SK-N-SH treated with all-trans-retinoic acid at 6 μM for 48 hours (cell line): ENCODE measurements around the gene KLF11.
A peak's percentile ranks its signal among the peaks of the same experiment; 100 is the strongest.

Source experiments
- ATAC-seq: fragments of 200-7000 bp; cut with Tn5 transposase; 3 replicates; pipeline ENCODE4 v1.9.1; 2020; ENCODE audit warnings: mild to moderate bottlenecking, moderate library complexity
- ARNTL ChIP-seq: fragments of 450-650 bp; formaldehyde crosslinking; IDR thresholded peaks from 2 replicates; pipeline ENCODE4 v1.5.0; 2020; ENCODE audit warnings: low read depth, mild to moderate bottlenecking, moderate library complexity, borderline replicate concordance
- BACH2 ChIP-seq: fragments of 250-450 bp; sonication (Bioruptor Pico); IDR thresholded peaks from 2 replicates; pipeline ENCODE4 v1.9.0; 2021; ENCODE audit warnings: mild to moderate bottlenecking, borderline replicate concordance
- CSDC2 ChIP-seq: fragments of 250-450 bp; sonication (Bioruptor Pico); IDR thresholded peaks from 2 replicates; pipeline ENCODE4 v1.5.0; 2020; ENCODE audit warnings: mild to moderate bottlenecking, moderate library complexity
- ESRRG ChIP-seq: fragments of 250-450 bp; sonication (Bioruptor Pico); IDR thresholded peaks from 2 replicates; pipeline ENCODE4 v1.6.1; 2021; ENCODE audit warnings: mild to moderate bottlenecking
- GLIS3 ChIP-seq: fragments of 250-450 bp; sonication (Bioruptor Pico); IDR thresholded peaks from 2 replicates; pipeline ENCODE4 v1.5.0; 2020; ENCODE audit warnings: mild to moderate bottlenecking, moderate library complexity
- ISL1 ChIP-seq: fragments of 250-450 bp; sonication (Bioruptor Pico); IDR thresholded peaks from 2 replicates; pipeline ENCODE4 v2.1.2; 2022; ENCODE audit warnings: mild to moderate bottlenecking, moderate library complexity
- PPARA ChIP-seq: fragments of 250-450 bp; sonication (Bioruptor Pico); IDR thresholded peaks from 2 replicates; pipeline ENCODE4 v1.5.0; 2020; ENCODE audit warnings: mild to moderate bottlenecking, borderline replicate concordance
- RARB ChIP-seq: fragments of 250-450 bp; sonication (Bioruptor Pico); IDR thresholded peaks from 2 replicates; pipeline ENCODE4 v1.8.0; 2021; ENCODE audit warnings: mild to moderate bottlenecking, moderate library complexity
- SNAI2 ChIP-seq: fragments of 250-450 bp; sonication (Bioruptor Pico); IDR thresholded peaks from 2 replicates; pipeline ENCODE4 v1.5.0; 2020; ENCODE audit warnings: mild to moderate bottlenecking, moderate library complexity
- TCF4 ChIP-seq: fragments of 250-450 bp; sonication (Bioruptor Pico); IDR thresholded peaks from 2 replicates; pipeline ENCODE4 v1.8.0; 2021; ENCODE audit warnings: mild to moderate bottlenecking, moderate library complexity, borderline replicate concordance
- TOX ChIP-seq: fragments of 250-450 bp; sonication (Bioruptor Pico); IDR thresholded peaks from 2 replicates; pipeline ENCODE4 v1.8.0; 2021; ENCODE audit warnings: mild to moderate bottlenecking, moderate library complexity, borderline replicate concordance
- ZC3H10 ChIP-seq: fragments of 250-450 bp; sonication (Bioruptor Pico); IDR thresholded peaks from 2 replicates; pipeline ENCODE4 v1.5.1; 2021; ENCODE audit warnings: mild to moderate bottlenecking, moderate library complexity
- ZFP3 ChIP-seq: fragments of 250-450 bp; sonication (Bioruptor Pico); IDR thresholded peaks from 2 replicates; pipeline ENCODE4 v1.5.0; 2020; ENCODE audit warnings: mild to moderate bottlenecking, moderate library complexity
- ZFP30 ChIP-seq: fragments of 450-650 bp; formaldehyde crosslinking; IDR thresholded peaks from 2 replicates; pipeline ENCODE4 v1.5.0; 2022; ENCODE audit warnings: mild to moderate bottlenecking, moderate library complexity
- ZNF565 ChIP-seq: fragments of 450-650 bp; formaldehyde crosslinking; conservative IDR thresholded peaks from 2 replicates; pipeline ENCODE4 v1.5.0; 2020; ENCODE audit warnings: low read depth, mild to moderate bottlenecking, moderate library complexity
- ZNF70 ChIP-seq: fragments of 450-650 bp; formaldehyde crosslinking; IDR thresholded peaks from 2 replicates; pipeline ENCODE4 v1.5.0; 2020; ENCODE audit warnings: mild to moderate bottlenecking, moderate library complexity
- ZNF8 ChIP-seq: fragments of 450-650 bp; formaldehyde crosslinking; IDR thresholded peaks from 2 replicates; pipeline ENCODE4 v1.5.0; 2020; ENCODE audit warnings: mild to moderate bottlenecking, moderate library complexity
- TF ChIP-seq, protein P1 (sequence below): fragments of 250-450 bp; sonication (Bioruptor Pico); IDR thresholded peaks from 2 replicates; pipeline ENCODE4 v1.5.0; 2020; ENCODE audit warnings: mild to moderate bottlenecking, moderate library complexity
- TF ChIP-seq, protein P2 (sequence below): fragments of 250-450 bp; sonication (Bioruptor Pico); IDR thresholded peaks from 2 replicates; pipeline ENCODE4 v1.8.0; 2020; ENCODE audit warnings: mild to moderate bottlenecking, moderate library complexity, borderline replicate concordance
- TF ChIP-seq, protein P3 (sequence below): fragments of 250-450 bp; sonication (Bioruptor Pico); IDR thresholded peaks from 2 replicates; pipeline ENCODE4 v1.8.0; 2021; ENCODE audit warnings: low read depth, mild to moderate bottlenecking, moderate library complexity, borderline replicate concordance
- TF ChIP-seq, protein P4 (sequence below): fragments of 250-450 bp; sonication (Bioruptor Pico); IDR thresholded peaks from 2 replicates; pipeline ENCODE4 v1.5.1; 2020; ENCODE audit warnings: low read depth, mild to moderate bottlenecking, moderate library complexity

The KLF11 gene

DNA sequence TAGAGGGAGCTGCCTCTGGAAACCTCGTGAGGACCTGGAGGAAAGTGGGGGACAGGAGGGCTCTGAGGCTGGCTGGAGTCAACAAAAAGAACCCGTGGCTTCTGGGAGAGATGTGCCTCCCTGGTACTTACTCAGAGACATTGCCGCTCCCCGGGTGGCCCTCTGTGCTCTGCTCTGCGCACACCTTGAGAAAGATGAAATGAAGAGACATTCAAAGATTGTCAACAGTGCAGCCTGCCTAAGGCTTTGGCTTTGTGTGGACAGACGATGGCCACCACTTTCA is 22.4 kb downstream of the KLF11 start (continued):
- TF ChIP-seq, protein P1, sequence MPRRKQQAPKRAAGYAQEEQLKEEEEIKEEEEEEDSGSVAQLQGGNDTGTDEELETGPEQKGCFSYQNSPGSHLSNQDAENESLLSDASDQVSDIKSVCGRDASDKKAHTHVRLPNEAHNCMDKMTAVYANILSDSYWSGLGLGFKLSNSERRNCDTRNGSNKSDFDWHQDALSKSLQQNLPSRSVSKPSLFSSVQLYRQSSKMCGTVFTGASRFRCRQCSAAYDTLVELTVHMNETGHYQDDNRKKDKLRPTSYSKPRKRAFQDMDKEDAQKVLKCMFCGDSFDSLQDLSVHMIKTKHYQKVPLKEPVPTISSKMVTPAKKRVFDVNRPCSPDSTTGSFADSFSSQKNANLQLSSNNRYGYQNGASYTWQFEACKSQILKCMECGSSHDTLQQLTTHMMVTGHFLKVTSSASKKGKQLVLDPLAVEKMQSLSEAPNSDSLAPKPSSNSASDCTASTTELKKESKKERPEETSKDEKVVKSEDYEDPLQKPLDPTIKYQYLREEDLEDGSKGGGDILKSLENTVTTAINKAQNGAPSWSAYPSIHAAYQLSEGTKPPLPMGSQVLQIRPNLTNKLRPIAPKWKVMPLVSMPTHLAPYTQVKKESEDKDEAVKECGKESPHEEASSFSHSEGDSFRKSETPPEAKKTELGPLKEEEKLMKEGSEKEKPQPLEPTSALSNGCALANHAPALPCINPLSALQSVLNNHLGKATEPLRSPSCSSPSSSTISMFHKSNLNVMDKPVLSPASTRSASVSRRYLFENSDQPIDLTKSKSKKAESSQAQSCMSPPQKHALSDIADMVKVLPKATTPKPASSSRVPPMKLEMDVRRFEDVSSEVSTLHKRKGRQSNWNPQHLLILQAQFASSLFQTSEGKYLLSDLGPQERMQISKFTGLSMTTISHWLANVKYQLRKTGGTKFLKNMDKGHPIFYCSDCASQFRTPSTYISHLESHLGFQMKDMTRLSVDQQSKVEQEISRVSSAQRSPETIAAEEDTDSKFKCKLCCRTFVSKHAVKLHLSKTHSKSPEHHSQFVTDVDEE (CRISPR knock-in tag), result no peak
- no peak for TF ChIP-seq CSDC2 (CRISPR knock-in tag)
- no peak for TF ChIP-seq PPARA (CRISPR knock-in tag)
- no peak for TF ChIP-seq ARNTL (CRISPR knock-in tag)
- TF ChIP-seq TOX, result no peak
- TF ChIP-seq ESRRG (CRISPR knock-in tag), result no peak

DNA sequence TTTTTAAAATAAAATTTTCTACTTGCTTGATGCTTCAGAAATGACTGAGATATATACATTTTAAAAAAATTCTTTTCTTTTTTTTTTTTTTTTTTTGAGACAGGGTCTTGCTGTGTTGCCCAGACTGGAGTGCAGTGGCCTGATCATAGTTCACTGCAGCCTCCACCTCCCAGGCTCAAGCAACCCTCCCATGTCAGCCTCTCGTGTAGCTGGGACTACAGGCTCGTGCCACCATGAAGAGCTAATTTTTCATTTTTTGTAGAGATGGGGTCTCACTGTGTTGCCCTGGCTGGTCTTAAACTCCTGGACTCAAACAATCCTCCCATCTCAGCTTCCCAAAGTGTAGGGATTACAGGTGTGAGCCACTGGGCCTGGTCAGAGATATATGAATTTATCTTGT is 24.0 kb downstream of the KLF11 start:
- TF ChIP-seq RARB (CRISPR knock-in tag) (no peak), ZNF70 (CRISPR knock-in tag) (no peak), GLIS3 (CRISPR knock-in tag) (no peak), ARNTL (CRISPR knock-in tag) (no peak), ZC3H10 (CRISPR knock-in tag) (no peak), PPARA (CRISPR knock-in tag) (no peak), ESRRG (CRISPR knock-in tag) (no peak), ZNF565 (CRISPR knock-in tag) (no peak), BACH2 (CRISPR knock-in tag) (no peak), TOX (no peak), ZFP3 (CRISPR knock-in tag) (no peak), SNAI2 (CRISPR knock-in tag) (no peak), ISL1 (CRISPR knock-in tag) (no peak), TCF4 (CRISPR knock-in tag) (no peak)
- TF ChIP-seq, protein P1 (CRISPR knock-in tag), result no peak
- TF ChIP-seq, protein P2, sequence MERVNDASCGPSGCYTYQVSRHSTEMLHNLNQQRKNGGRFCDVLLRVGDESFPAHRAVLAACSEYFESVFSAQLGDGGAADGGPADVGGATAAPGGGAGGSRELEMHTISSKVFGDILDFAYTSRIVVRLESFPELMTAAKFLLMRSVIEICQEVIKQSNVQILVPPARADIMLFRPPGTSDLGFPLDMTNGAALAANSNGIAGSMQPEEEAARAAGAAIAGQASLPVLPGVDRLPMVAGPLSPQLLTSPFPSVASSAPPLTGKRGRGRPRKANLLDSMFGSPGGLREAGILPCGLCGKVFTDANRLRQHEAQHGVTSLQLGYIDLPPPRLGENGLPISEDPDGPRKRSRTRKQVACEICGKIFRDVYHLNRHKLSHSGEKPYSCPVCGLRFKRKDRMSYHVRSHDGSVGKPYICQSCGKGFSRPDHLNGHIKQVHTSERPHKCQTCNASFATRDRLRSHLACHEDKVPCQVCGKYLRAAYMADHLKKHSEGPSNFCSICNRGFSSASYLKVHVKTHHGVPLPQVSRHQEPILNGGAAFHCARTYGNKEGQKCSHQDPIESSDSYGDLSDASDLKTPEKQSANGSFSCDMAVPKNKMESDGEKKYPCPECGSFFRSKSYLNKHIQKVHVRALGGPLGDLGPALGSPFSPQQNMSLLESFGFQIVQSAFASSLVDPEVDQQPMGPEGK (CRISPR knock-in tag), result no peak
- TF ChIP-seq, protein P3, sequence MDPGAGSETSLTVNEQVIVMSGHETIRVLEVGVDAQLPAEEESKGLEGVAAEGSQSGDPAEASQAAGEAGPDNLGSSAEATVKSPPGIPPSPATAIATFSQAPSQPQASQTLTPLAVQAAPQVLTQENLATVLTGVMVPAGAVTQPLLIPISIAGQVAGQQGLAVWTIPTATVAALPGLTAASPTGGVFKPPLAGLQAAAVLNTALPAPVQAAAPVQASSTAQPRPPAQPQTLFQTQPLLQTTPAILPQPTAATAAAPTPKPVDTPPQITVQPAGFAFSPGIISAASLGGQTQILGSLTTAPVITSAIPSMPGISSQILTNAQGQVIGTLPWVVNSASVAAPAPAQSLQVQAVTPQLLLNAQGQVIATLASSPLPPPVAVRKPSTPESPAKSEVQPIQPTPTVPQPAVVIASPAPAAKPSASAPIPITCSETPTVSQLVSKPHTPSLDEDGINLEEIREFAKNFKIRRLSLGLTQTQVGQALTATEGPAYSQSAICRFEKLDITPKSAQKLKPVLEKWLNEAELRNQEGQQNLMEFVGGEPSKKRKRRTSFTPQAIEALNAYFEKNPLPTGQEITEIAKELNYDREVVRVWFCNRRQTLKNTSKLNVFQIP, result no peak
- no peak for ATAC-seq

DNA sequence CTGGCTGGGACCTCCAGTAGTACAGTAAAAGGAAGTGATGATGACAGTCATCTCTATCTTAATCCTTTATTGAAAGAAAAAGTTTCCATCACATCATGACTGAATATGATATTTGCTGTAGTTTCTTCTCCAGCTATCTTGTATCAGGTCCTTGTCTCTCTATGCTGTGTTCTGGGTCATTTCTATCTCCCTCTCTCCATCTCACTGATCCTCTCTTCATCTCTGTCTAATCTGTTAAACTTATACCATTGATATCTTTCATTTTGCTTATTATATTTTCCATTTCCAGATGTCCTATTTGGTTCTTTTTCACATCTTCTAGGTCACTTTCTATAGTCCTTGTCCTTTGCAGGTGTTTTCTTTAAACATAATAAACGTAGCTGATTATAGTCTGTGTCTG is 24.5 kb downstream of the KLF11 start:
- no peak for TF ChIP-seq PPARA (CRISPR knock-in tag)
- no peak for TF ChIP-seq CSDC2 (CRISPR knock-in tag)
- peak; percentile 100 for TF ChIP-seq ZFP30 (CRISPR knock-in tag)
- no peak for TF ChIP-seq ZC3H10 (CRISPR knock-in tag)
- TF ChIP-seq ESRRG (CRISPR knock-in tag), result no peak
- TF ChIP-seq, protein P4, sequence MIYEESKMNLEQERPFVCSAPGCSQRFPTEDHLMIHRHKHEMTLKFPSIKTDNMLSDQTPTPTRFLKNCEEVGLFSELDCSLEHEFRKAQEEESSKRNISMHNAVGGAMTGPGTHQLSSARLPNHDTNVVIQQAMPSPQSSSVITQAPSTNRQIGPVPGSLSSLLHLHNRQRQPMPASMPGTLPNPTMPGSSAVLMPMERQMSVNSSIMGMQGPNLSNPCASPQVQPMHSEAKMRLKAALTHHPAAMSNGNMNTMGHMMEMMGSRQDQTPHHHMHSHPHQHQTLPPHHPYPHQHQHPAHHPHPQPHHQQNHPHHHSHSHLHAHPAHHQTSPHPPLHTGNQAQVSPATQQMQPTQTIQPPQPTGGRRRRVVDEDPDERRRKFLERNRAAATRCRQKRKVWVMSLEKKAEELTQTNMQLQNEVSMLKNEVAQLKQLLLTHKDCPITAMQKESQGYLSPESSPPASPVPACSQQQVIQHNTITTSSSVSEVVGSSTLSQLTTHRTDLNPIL (CRISPR knock-in tag), result no peak
- TF ChIP-seq GLIS3 (CRISPR knock-in tag), result no peak
- 0 out of 2 replicates have a peak, but pooled peaks have one; percentile 14 for TF ChIP-seq ZNF8 (CRISPR knock-in tag)
- no peak for TF ChIP-seq SNAI2 (CRISPR knock-in tag)
- ATAC-seq, result no peak
